NCI-H2081 (cell line): ENCODE results near the gene SYT9.

Source experiments
- DNase-seq, 2 experiments: peaks; one replicate each; lab custom pipeline; 2025; lab: John Stamatoyannopoulos, UW

The SYT9 gene

GRCh38 chr11:7427733-7428132 lies 176.0 kb downstream of the SYT9 start:
- no peak for DNase-seq

- no peak for DNase-seq
These were observed 176.5 kb downstream of the SYT9 start for GRCh38 chr11:7428196-7428595.

- DNase-seq, result no peak
These were observed 178.8 kb downstream of the SYT9 start for GRCh38 chr11:7430496-7430895.

- no peak for DNase-seq
These were observed 183.5 kb downstream of the SYT9 start for GRCh38 chr11:7435176-7435575.

- no peak for DNase-seq
These were observed 184.4 kb downstream of the SYT9 start for GRCh38 chr11:7436146-7436545.

GRCh38 chr11:7436657-7437056 lies 185.0 kb downstream of the SYT9 start:
- no peak for DNase-seq

GRCh38 chr11:7437696-7438095 lies 186.0 kb downstream of the SYT9 start:
- DNase-seq, result no peak

- DNase-seq, result no peak
These were observed 188.1 kb downstream of the SYT9 start for GRCh38 chr11:7439746-7440320.

- peak; percentile 32 for DNase-seq
These were observed 191.0 kb downstream of the SYT9 start for GRCh38 chr11:7442588-7443215.

- DNase-seq, result no peak
These were observed 192.6 kb downstream of the SYT9 start for GRCh38 chr11:7444091-7444981.

- no peak for DNase-seq
These were observed 193.9 kb downstream of the SYT9 start for GRCh38 chr11:7445564-7445963.

- DNase-seq, result no peak
These were observed 196.5 kb downstream of the SYT9 start for GRCh38 chr11:7448201-7448600.

- no peak for DNase-seq
These were observed 197.6 kb downstream of the SYT9 start for GRCh38 chr11:7449211-7449840.

GRCh38 chr11:7449841-7450214 lies 198.1 kb downstream of the SYT9 start:
- no peak for DNase-seq

GRCh38 chr11:7450836-7451235 lies 199.1 kb downstream of the SYT9 start:
- no peak for DNase-seq

GRCh38 chr11:7451520-7451919 lies 199.8 kb downstream of the SYT9 start:
- DNase-seq, result no peak

- DNase-seq, result no peak
These were observed 200.3 kb downstream of the SYT9 start for GRCh38 chr11:7451952-7452494.

GRCh38 chr11:7454854-7455253 lies 203.2 kb downstream of the SYT9 start:
- no peak for DNase-seq

- DNase-seq, result no peak
These were observed 205.5 kb downstream of the SYT9 start for GRCh38 chr11:7457211-7457610.

- DNase-seq, result no peak
These were observed 211.0 kb downstream of the SYT9 start for GRCh38 chr11:7462706-7463105.

- no peak for DNase-seq
These were observed 215.9 kb downstream of the SYT9 start for GRCh38 chr11:7467652-7468051.

GRCh38 chr11:7469351-7469865 lies 217.7 kb downstream of the SYT9 start:
- no peak for DNase-seq
